DOHH2 (cell line): Measurements from ENCODE around the gene ZNF585A.

ENCODE experiments used
- H3F3A ChIP-seq: fragments of 200-600 bp; sonication (generic), shearing (Covaris generic); 2 replicates; pipeline ENCODE4 v1.6.0; 2016; ENCODE audit warnings: antibody characterized with exemption, mild to moderate bottlenecking; ENCODE audit not compliant: control insufficient read depth, insufficient read depth
- H3K27ac ChIP-seq: fragments of 200-600 bp; sonication (generic); 2 replicates; pipeline ENCODE4 v1.5.1; 2014; ENCODE audit warnings: low read depth, mild to moderate bottlenecking, low read length, moderate library complexity
- H3K27me3 ChIP-seq: fragments of 200-600 bp; sonication (generic); 2 replicates; pipeline ENCODE4 v1.6.1; 2014; ENCODE audit warnings: mild to moderate bottlenecking, low read length, mixed read lengths; ENCODE audit not compliant: control insufficient read depth
- H3K36me3 ChIP-seq: fragments of 200-600 bp; sonication (generic); 2 replicates; pipeline ENCODE4 v1.6.1; 2014; ENCODE audit warnings: mild to moderate bottlenecking, low read length, moderate library complexity, mixed read lengths; ENCODE audit not compliant: control insufficient read depth
- H3K4me1 ChIP-seq: fragments of 200-600 bp; sonication (generic); 2 replicates; pipeline ENCODE4 v1.6.1; 2014; ENCODE audit warnings: mild to moderate bottlenecking, low read length, mixed read lengths; ENCODE audit not compliant: control insufficient read depth
- H3K4me2 ChIP-seq: fragments of 200-600 bp; sonication (generic); 2 replicates; pipeline ENCODE4 v1.6.0; 2014; ENCODE audit warnings: mild to moderate bottlenecking, low read length, moderate library complexity
- H3K4me3 ChIP-seq: fragments of 200-600 bp; sonication (generic); 2 replicates; pipeline ENCODE4 v1.5.1; 2014; ENCODE audit warnings: mild to moderate bottlenecking, low read length, mixed read lengths
- H3K79me2 ChIP-seq: fragments of 200-600 bp; sonication (generic); 2 replicates; pipeline ENCODE4 v1.6.1; 2014; ENCODE audit warnings: mild to moderate bottlenecking, low read length, mixed read lengths; ENCODE audit not compliant: control insufficient read depth
- H3K9me2 ChIP-seq: fragments of 200-600 bp; sonication (generic); replicated peaks from 2 replicates; pipeline ENCODE4 v1.6.1; 2014; ENCODE audit warnings: mild to moderate bottlenecking, low read length, mixed read lengths; ENCODE audit not compliant: control insufficient read depth
- H3K9me3 ChIP-seq: fragments of 200-600 bp; sonication (generic); 2 replicates; pipeline ENCODE4 v1.6.1; 2014; ENCODE audit warnings: antibody characterized with exemption, low read length, mixed read lengths; ENCODE audit not compliant: control insufficient read depth, insufficient read depth
- H4K20me1 ChIP-seq: fragments of 200-600 bp; sonication (generic); 2 replicates; pipeline ENCODE4 v1.6.0; 2014; ENCODE audit warnings: low read depth, mild to moderate bottlenecking, antibody characterized with exemption, low read length, moderate library complexity; ENCODE audit not compliant: control insufficient read depth, insufficient read depth
- EZH2phosphoT487 ChIP-seq: fragments of 200-600 bp; sonication (generic); IDR thresholded peaks from 2 replicates; pipeline ENCODE4 v1.6.1; 2017; ENCODE audit warnings: borderline replicate concordance, mild to moderate bottlenecking, antibody characterized with exemption, low read length, moderate library complexity, mixed read lengths
- TF ChIP-seq, protein P1 (sequence below): fragments of 200-600 bp; sonication (generic); IDR thresholded peaks from one replicate; pipeline ENCODE4 v1.5.1; 2014; ENCODE audit warnings: antibody characterized with exemption, mild to moderate bottlenecking, low read depth, low read length; ENCODE audit not compliant: poor library complexity, severe bottlenecking

The ZNF585A gene

DNA sequence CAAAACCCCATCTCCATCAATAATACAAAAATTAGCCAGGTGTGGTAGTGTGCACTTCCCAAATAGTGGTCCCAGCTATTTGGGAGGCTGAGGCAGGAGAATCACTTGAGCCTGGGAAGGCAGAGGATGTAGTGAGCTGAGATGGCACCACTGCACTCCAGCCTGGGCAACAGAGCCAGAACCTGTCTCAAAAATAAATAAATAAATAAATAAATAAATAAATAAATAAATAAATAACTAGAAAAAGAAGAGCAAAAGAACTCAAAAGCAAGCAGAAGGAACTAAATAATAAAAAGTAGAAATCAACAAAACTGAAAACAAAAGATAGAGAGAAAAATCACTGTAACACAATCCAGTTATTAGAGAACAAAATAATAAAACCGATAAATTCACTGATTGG lies 12.3 kb downstream of the ZNF585A start:
- peaks cover 10% of the 10 kb centered on the region; the same call in 1 of the 2 replicates for H3K9me3 ChIP-seq
- H4K20me1 ChIP-seq = no peaks in the 10 kb centered on the region
- no peak overlapping the region for H3K27ac ChIP-seq
- no peaks in the 10 kb centered on the region for H3F3A ChIP-seq
- no peak overlapping the region for H3K4me3 ChIP-seq
- TF ChIP-seq, protein P1, sequence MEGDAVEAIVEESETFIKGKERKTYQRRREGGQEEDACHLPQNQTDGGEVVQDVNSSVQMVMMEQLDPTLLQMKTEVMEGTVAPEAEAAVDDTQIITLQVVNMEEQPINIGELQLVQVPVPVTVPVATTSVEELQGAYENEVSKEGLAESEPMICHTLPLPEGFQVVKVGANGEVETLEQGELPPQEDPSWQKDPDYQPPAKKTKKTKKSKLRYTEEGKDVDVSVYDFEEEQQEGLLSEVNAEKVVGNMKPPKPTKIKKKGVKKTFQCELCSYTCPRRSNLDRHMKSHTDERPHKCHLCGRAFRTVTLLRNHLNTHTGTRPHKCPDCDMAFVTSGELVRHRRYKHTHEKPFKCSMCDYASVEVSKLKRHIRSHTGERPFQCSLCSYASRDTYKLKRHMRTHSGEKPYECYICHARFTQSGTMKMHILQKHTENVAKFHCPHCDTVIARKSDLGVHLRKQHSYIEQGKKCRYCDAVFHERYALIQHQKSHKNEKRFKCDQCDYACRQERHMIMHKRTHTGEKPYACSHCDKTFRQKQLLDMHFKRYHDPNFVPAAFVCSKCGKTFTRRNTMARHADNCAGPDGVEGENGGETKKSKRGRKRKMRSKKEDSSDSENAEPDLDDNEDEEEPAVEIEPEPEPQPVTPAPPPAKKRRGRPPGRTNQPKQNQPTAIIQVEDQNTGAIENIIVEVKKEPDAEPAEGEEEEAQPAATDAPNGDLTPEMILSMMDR = no peak
- TF ChIP-seq EZH2phosphoT487 = no peak
- H3K79me2 ChIP-seq = no peaks in the 10 kb centered on the region
- H3K4me1 ChIP-seq = no peaks in the 10 kb centered on the region
- H3K4me2 ChIP-seq = no peak overlapping the region
- no peaks in the 10 kb centered on the region for H3K27me3 ChIP-seq
- H3K36me3 ChIP-seq = peaks cover 2% of the 10 kb centered on the region; the same call in 1 of the 2 replicates
- no peaks in the 10 kb centered on the region for H3K9me2 ChIP-seq

DNA sequence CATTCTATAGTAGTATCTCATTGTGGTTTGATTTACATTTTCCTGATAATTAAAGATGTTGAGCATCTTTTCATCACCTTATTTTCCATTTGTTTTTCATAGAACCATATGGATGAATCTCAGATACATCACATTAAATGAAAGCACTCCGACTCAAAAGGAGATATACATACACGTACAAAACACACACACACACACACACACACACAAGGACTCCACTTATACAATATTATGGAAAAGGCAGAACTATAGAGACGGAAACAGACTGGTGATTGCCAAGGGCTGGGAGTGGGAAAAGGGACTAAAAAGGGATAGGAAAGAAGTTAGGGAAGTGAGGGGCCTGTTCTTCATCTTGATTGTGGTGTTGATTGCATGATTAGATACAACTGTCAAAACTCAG lies 24.3 kb downstream of the ZNF585A start:
- no peak overlapping the region for H3K27ac ChIP-seq
- no peak overlapping the region for H3K4me2 ChIP-seq
- H3F3A ChIP-seq = no peaks in the 10 kb centered on the region
- no peaks in the 10 kb centered on the region for H3K79me2 ChIP-seq
- H3K27me3 ChIP-seq = no peaks in the 10 kb centered on the region
- no peaks in the 10 kb centered on the region for H3K9me2 ChIP-seq
- no peaks in the 10 kb centered on the region for H4K20me1 ChIP-seq
- H3K36me3 ChIP-seq = no peaks in the 10 kb centered on the region
- no peaks in the 10 kb centered on the region for H3K4me1 ChIP-seq
- no peak overlapping the region for H3K4me3 ChIP-seq
- H3K9me3 ChIP-seq = peaks cover 24% of the 10 kb centered on the region; the same call in 1 of the 2 replicates
- TF ChIP-seq, protein P1 = no peak
- no peak for TF ChIP-seq EZH2phosphoT487

DNA sequence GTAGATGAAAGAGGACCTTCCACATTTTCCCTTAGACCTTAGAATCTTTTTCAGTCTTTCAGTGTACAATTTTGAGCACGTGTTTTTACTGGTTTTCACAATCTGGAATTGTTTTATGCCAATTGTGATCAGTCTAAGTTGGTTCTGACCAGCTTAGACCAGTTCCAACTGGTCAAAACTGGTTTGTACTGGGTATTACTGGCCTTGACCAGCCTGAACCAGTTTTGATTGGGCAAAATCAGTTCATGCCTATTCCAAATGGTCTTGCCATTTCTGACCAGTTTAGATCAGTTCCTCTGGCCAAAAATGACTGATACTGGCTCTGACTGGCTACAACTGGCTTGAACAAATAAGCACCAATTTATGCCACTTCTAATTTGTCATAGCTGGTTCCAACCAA lies 36.4 kb downstream of the ZNF585A start:
- Histone ChIP-seq H3K9me2 (no peaks in the 10 kb centered on the region), H3K79me2 (no peaks in the 10 kb centered on the region), H3K4me2 (no peak overlapping the region), H3K9me3 (peaks cover 28% of the 10 kb centered on the region), H3K36me3 (no peaks in the 10 kb centered on the region), H4K20me1 (no peaks in the 10 kb centered on the region), H3K4me3 (no peak overlapping the region), H3K27me3 (no peaks in the 10 kb centered on the region), H3F3A (no peaks in the 10 kb centered on the region), H3K4me1 (no peaks in the 10 kb centered on the region), H3K27ac (no peak overlapping the region)
- TF ChIP-seq, protein P1 = no peak
- no peak for TF ChIP-seq EZH2phosphoT487

DNA sequence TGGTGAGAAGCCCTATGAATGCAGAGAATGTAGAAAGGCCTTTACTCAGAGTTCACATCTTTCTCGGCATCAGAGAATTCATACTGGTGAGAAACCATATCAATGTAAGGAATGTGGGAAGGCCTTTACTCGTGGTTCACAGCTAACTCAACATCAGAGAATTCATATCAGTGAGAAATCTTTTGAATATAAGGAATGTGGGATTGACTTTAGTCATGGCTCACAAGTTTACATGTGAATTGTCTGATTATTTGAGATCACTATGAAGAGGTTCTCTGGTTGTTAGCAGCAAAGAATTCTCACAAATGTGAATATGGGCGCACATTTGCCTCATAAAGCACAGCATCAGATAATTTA lies 43.7 kb downstream of the ZNF585A start:
- H4K20me1 ChIP-seq = no peaks in the 10 kb centered on the region
- no peak overlapping the region for H3K4me2 ChIP-seq
- peaks cover 11% of the 10 kb centered on the region for H3K36me3 ChIP-seq
- TF ChIP-seq, protein P1 = no peak
- TF ChIP-seq EZH2phosphoT487 = no peak
- no peak overlapping the region for H3K4me3 ChIP-seq
- H3K27me3 ChIP-seq = no peaks in the 10 kb centered on the region
- no peaks in the 10 kb centered on the region for H3K79me2 ChIP-seq
- H3K27ac ChIP-seq = no peak overlapping the region
- no peaks in the 10 kb centered on the region for H3F3A ChIP-seq
- H3K9me3 ChIP-seq = peaks cover 69% of the 10 kb centered on the region
- no peaks in the 10 kb centered on the region for H3K4me1 ChIP-seq
- no peaks in the 10 kb centered on the region for H3K9me2 ChIP-seq
